Ishikawa (cell line): Measurements from ENCODE around the gene F2RL2.

Experiments used
- CEBPB ChIP-seq: IDR thresholded peaks from 2 replicates; pipeline ENCODE4 v1.6.1; 2012
- CREB1 ChIP-seq: IDR thresholded peaks from 2 replicates; pipeline ENCODE4 v1.6.1; 2012; ENCODE audit warnings: low read depth
- EGR1 ChIP-seq: IDR thresholded peaks from 2 replicates; pipeline ENCODE4 v1.6.1; 2012
- EP300 ChIP-seq: IDR thresholded peaks from 2 replicates; pipeline ENCODE4 v1.6.1; 2012; ENCODE audit warnings: borderline replicate concordance
- FOXM1 ChIP-seq: IDR thresholded peaks from 2 replicates; pipeline ENCODE4 v1.6.1; 2012; ENCODE audit warnings: low read depth, borderline replicate concordance
- NFIC ChIP-seq: IDR thresholded peaks from 2 replicates; pipeline ENCODE4 v1.6.1; 2012
- RAD21 ChIP-seq: IDR thresholded peaks from 2 replicates; pipeline ENCODE4 v1.6.1; 2012; ENCODE audit warnings: low read depth
- TEAD4 ChIP-seq: IDR thresholded peaks from 2 replicates; pipeline ENCODE4 v1.6.1; 2012
- YY1 ChIP-seq: IDR thresholded peaks from 2 replicates; pipeline ENCODE4 v1.6.1; 2012; ENCODE audit warnings: low read depth
- ZBTB7A ChIP-seq: IDR thresholded peaks from 2 replicates; pipeline ENCODE4 v1.6.1; 2012; ENCODE audit warnings: low read depth
- TF ChIP-seq, protein P1 (sequence below): IDR thresholded peaks from 2 replicates; pipeline ENCODE4 v1.6.1; 2012; ENCODE audit warnings: low read depth, mild to moderate bottlenecking
- TF ChIP-seq, protein P2 (sequence below): IDR thresholded peaks from 2 replicates; pipeline ENCODE4 v1.6.1; 2012
- TF ChIP-seq, protein P3 (sequence below): IDR thresholded peaks from 2 replicates; pipeline ENCODE4 v1.6.1; 2012

DNA sequence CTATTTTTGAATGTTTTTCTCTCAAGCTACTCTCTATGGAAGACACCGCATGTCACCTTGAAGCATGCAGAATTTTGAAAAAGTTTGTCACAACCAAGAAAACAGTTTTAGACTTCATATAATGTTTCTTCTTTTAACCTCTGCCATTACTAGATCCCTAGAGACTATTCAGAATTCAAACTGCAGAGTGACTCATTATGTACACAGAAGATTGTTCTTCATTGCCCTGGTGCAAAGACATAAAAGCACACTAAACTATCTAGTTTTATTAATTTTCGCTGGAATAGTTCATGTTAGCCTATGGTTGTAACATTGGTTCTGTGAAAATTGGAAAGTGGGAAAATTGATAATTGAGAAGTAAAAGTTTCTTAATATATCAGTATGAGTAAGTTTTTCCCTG is 18.4 kb downstream of the F2RL2 start:
- TF ChIP-seq EGR1 (no peak), YY1 (no peak), EP300 (no peak), CREB1 (no peak), FOXM1 (no peak), RAD21 (no peak), TEAD4 (no peak), NFIC (no peak), ZBTB7A (no peak), CEBPB (no peak)
- TF ChIP-seq, protein P1, sequence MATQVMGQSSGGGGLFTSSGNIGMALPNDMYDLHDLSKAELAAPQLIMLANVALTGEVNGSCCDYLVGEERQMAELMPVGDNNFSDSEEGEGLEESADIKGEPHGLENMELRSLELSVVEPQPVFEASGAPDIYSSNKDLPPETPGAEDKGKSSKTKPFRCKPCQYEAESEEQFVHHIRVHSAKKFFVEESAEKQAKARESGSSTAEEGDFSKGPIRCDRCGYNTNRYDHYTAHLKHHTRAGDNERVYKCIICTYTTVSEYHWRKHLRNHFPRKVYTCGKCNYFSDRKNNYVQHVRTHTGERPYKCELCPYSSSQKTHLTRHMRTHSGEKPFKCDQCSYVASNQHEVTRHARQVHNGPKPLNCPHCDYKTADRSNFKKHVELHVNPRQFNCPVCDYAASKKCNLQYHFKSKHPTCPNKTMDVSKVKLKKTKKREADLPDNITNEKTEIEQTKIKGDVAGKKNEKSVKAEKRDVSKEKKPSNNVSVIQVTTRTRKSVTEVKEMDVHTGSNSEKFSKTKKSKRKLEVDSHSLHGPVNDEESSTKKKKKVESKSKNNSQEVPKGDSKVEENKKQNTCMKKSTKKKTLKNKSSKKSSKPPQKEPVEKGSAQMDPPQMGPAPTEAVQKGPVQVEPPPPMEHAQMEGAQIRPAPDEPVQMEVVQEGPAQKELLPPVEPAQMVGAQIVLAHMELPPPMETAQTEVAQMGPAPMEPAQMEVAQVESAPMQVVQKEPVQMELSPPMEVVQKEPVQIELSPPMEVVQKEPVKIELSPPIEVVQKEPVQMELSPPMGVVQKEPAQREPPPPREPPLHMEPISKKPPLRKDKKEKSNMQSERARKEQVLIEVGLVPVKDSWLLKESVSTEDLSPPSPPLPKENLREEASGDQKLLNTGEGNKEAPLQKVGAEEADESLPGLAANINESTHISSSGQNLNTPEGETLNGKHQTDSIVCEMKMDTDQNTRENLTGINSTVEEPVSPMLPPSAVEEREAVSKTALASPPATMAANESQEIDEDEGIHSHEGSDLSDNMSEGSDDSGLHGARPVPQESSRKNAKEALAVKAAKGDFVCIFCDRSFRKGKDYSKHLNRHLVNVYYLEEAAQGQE: no peak
- TF ChIP-seq, protein P2, sequence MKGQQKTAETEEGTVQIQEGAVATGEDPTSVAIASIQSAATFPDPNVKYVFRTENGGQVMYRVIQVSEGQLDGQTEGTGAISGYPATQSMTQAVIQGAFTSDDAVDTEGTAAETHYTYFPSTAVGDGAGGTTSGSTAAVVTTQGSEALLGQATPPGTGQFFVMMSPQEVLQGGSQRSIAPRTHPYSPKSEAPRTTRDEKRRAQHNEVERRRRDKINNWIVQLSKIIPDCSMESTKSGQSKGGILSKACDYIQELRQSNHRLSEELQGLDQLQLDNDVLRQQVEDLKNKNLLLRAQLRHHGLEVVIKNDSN: no peak
- TF ChIP-seq, protein P3, sequence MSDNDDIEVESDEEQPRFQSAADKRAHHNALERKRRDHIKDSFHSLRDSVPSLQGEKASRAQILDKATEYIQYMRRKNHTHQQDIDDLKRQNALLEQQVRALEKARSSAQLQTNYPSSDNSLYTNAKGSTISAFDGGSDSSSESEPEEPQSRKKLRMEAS: no peak
